ENCODE results near the gene AHCTF1.
"Not testable (repeated sequence)": the region's sequence is repeated elsewhere in the genome, so short reads cannot be mapped to it uniquely, and the experiment has no call there.

Gene AHCTF1

GRCh38 chr1:246906833-246907232, 24.9 kb downstream of the AHCTF1 start:
- TF ChIP-seq CTCF (IDR thresholded peaks at IDR 0.05; ENCODE audit: low read depth, low read length, missing control alignments): no peak
- DNase-seq (ENCODE audit: low read depth): no peak
- H3K4me3 ChIP-seq (ENCODE audit: low read depth, low read length): no peak overlapping the region
- in situ Hi-C loops (cut with HindIII; ENCODE audit: low sequenced_read_pairs): no loop called here

- H3K4me3 ChIP-seq (ENCODE audit: low read depth, low read length): no peak overlapping the region
- in situ Hi-C loops (cut with HindIII; ENCODE audit: low sequenced_read_pairs): no loop called here
- no peak for TF ChIP-seq CTCF (IDR thresholded peaks at IDR 0.05; ENCODE audit: low read depth, low read length, missing control alignments)
- no peak for DNase-seq (ENCODE audit: low read depth)
These were observed 29.9 kb downstream of the AHCTF1 start for GRCh38 chr1:246901874-246902273.

GRCh38 chr1:246897302-246897701, 34.4 kb downstream of the AHCTF1 start:
- no peak for TF ChIP-seq CTCF (IDR thresholded peaks at IDR 0.05; ENCODE audit: low read depth, low read length, missing control alignments)
- no peak for DNase-seq (ENCODE audit: low read depth)
- no peak overlapping the region for H3K4me3 ChIP-seq (ENCODE audit: low read depth, low read length)
- in situ Hi-C loops (cut with HindIII; ENCODE audit: low sequenced_read_pairs): no loop called here

- no peak for TF ChIP-seq CTCF (IDR thresholded peaks at IDR 0.05; ENCODE audit: low read depth, low read length, missing control alignments)
- no peak for DNase-seq (ENCODE audit: low read depth)
- in situ Hi-C loops (cut with HindIII; ENCODE audit: low sequenced_read_pairs): no loop called here
- H3K4me3 ChIP-seq (ENCODE audit: low read depth, low read length): no peak overlapping the region
These were observed 38.4 kb downstream of the AHCTF1 start for GRCh38 chr1:246893191-246893939.

- TF ChIP-seq CTCF (IDR thresholded peaks at IDR 0.05; ENCODE audit: low read depth, low read length, missing control alignments): no peak
- in situ Hi-C loops (cut with HindIII; ENCODE audit: low sequenced_read_pairs): no loop called here
- no peak for DNase-seq (ENCODE audit: low read depth)
- H3K4me3 ChIP-seq (ENCODE audit: low read depth, low read length): no peak overlapping the region
These were observed 40.6 kb downstream of the AHCTF1 start for GRCh38 chr1:246891105-246891504.

- H3K4me3 ChIP-seq (ENCODE audit: low read depth, low read length): no peak overlapping the region
- TF ChIP-seq CTCF (IDR thresholded peaks at IDR 0.05; ENCODE audit: low read depth, low read length, missing control alignments): no peak
- in situ Hi-C loops (cut with HindIII; ENCODE audit: low sequenced_read_pairs): no loop called here
- no peak for DNase-seq (ENCODE audit: low read depth)
These were observed 43.2 kb downstream of the AHCTF1 start for GRCh38 chr1:246888522-246888921.

- H3K4me3 ChIP-seq (ENCODE audit: low read depth, low read length); DNase-seq (ENCODE audit: low read depth); in situ Hi-C loops (cut with HindIII; ENCODE audit: low sequenced_read_pairs): not testable (repeated sequence)
These were observed 46.4 kb downstream of the AHCTF1 start for GRCh38 chr1:246885389-246885788.
